RWPE2 (cell line): ENCODE results near the gene CGB7.
"Not testable (repeated sequence)": the region's sequence is repeated elsewhere in the genome, so short reads cannot be mapped to it uniquely, and the experiment has no call there.

ENCODE experiments used
- ATAC-seq: fragments of 200-7000 bp; cut with Tn5 transposase; 3 replicates; pipeline ENCODE4 v1.9.1; 2021; ENCODE audit warnings: low read depth
- DNase-seq: peaks from one replicate; pipeline ENCODE4 v3.0.0-alpha.2; 2020; ENCODE audit warnings: low spot score
- H3K27ac ChIP-seq: fragments of 450-650 bp; 2 replicates; pipeline ENCODE4 v1.5.1; 2017; ENCODE audit warnings: mild to moderate bottlenecking; ENCODE audit not compliant: poor library complexity, severe bottlenecking
- H3K27me3 ChIP-seq: fragments of 250-450 bp; sonication (Bioruptor Pico); 2 replicates; pipeline ENCODE4 v1.5.1; 2021; ENCODE audit warnings: mild to moderate bottlenecking, moderate library complexity; ENCODE audit not compliant: insufficient read depth, poor library complexity, severe bottlenecking
- H3K36me3 ChIP-seq: fragments of 250-450 bp; sonication (Bioruptor Pico); 2 replicates; pipeline ENCODE4 v1.5.1; 2020; ENCODE audit warnings: low read depth, mild to moderate bottlenecking, moderate library complexity
- H3K4me1 ChIP-seq: fragments of 250-450 bp; sonication (Bioruptor Pico); 2 replicates; pipeline ENCODE4 v1.5.1; 2021; ENCODE audit warnings: mild to moderate bottlenecking, moderate library complexity; ENCODE audit not compliant: insufficient read depth, poor library complexity, severe bottlenecking
- H3K4me3 ChIP-seq: fragments of 250-450 bp; sonication (Bioruptor Pico); 2 replicates; pipeline ENCODE4 v1.5.1; 2021; ENCODE audit warnings: mild to moderate bottlenecking, moderate library complexity; ENCODE audit not compliant: severe bottlenecking
- H3K9me3 ChIP-seq: fragments of 250-450 bp; sonication (Bioruptor Pico); 2 replicates; pipeline ENCODE4 v1.5.1; 2021; ENCODE audit warnings: mild to moderate bottlenecking, moderate library complexity; ENCODE audit not compliant: severe bottlenecking
- CTCF ChIP-seq: fragments of 450-650 bp; IDR thresholded peaks from one replicate; pipeline ENCODE4 v1.5.1; 2017; ENCODE audit warnings: mild to moderate bottlenecking, moderate library complexity; ENCODE audit not compliant: poor library complexity, severe bottlenecking

Gene CGB7

GRCh38 chr19:49042666-49043065 lies 14.9 kb downstream of the CGB7 start:
- H3K36me3 ChIP-seq, H3K4me3 ChIP-seq, DNase-seq, H3K27ac ChIP-seq, H3K27me3 ChIP-seq, H3K9me3 ChIP-seq, ATAC-seq, H3K4me1 ChIP-seq: not testable (repeated sequence)

- DNase-seq (no peak), ATAC-seq (peak; percentile 68)
- H3K27ac ChIP-seq = peak overlapping the region; percentile 11
- no peaks in the 10 kb centered on the region for H3K4me1 ChIP-seq
- no peaks in the 10 kb centered on the region for H3K36me3 ChIP-seq
- H3K9me3 ChIP-seq = no peaks in the 10 kb centered on the region
- no peak for TF ChIP-seq CTCF
- H3K4me3 ChIP-seq = no peak overlapping the region
- H3K27me3 ChIP-seq = no peaks in the 10 kb centered on the region
Measured at GRCh38 chr19:49042177-49042576, 15.4 kb downstream of the CGB7 start.

- ATAC-seq, H3K36me3 ChIP-seq, H3K4me3 ChIP-seq, H3K27ac ChIP-seq, H3K4me1 ChIP-seq, DNase-seq, H3K9me3 ChIP-seq, H3K27me3 ChIP-seq: not testable (repeated sequence)
Measured at GRCh38 chr19:49039736-49040135, 17.8 kb downstream of the CGB7 start.

GRCh38 chr19:49038557-49039276 lies 18.8 kb downstream of the CGB7 start:
- ATAC-seq = peak; percentile 82

GRCh38 chr19:49038111-49038510 lies 19.4 kb downstream of the CGB7 start:
- DNase-seq, H3K27me3 ChIP-seq, ATAC-seq, H3K4me3 ChIP-seq, H3K9me3 ChIP-seq, H3K36me3 ChIP-seq, H3K4me1 ChIP-seq: not testable (repeated sequence)
- peak overlapping the region; percentile 26 for H3K27ac ChIP-seq

More at GRCh38 chr19:49038557-49039276, 18.8 kb downstream of the CGB7 start:
- H3K4me3 ChIP-seq, H3K4me1 ChIP-seq, H3K9me3 ChIP-seq, DNase-seq, H3K36me3 ChIP-seq, H3K27me3 ChIP-seq: not testable (repeated sequence)
- peak overlapping the region; percentile 26 for H3K27ac ChIP-seq

GRCh38 chr19:49036815-49037214 lies 20.7 kb downstream of the CGB7 start, which contains the start of gene CGB1:
TSS of gene CGB1 (minus strand) at chr19:49036895. CDS start at chr19:49036711, 184 bp downstream.
- not testable (repeated sequence) for H3K36me3 ChIP-seq, DNase-seq, H3K27me3 ChIP-seq, H3K27ac ChIP-seq, H3K4me1 ChIP-seq, H3K4me3 ChIP-seq, ATAC-seq, H3K9me3 ChIP-seq
- TF ChIP-seq CTCF = peak; percentile 35
